Spleen (tissue), 7 donors: Measurements from ENCODE around the gene DNAAF5.

Source experiments
- CTCF ChIP-seq, 11 experiments: fragments of 200-600 bp in 7 of 11; fragments of 450-650 bp in 4 of 11; sonication (generic) in 4 of 11; IDR thresholded peaks in 8 of 11; conservative IDR thresholded peaks in 3 of 11; 1 replicate in 7 of 11; 2 replicates in 4 of 11; pipeline versions ENCODE4 v1.4.0 to v1.8.0; 2016 to 2021; ENCODE audit warnings: antibody characterized with exemption in 11 of 11, inconsistent platforms in 4 of 11, mild to moderate bottlenecking in 1 of 11
- POLR2A ChIP-seq, 3 donors: fragments of 450-650 bp; IDR thresholded peaks; one replicate each; pipeline ENCODE4 v1.5.1; 2017; ENCODE audit warnings: antibody characterized with exemption in 3 of 3, mild to moderate bottlenecking in 1 of 3
- POLR2AphosphoS5 ChIP-seq, 3 donors: sonication (generic); formaldehyde crosslinking; IDR thresholded peaks; one replicate each; pipeline ENCODE4 v1.5.1; 2017; ENCODE audit warnings: antibody characterized with exemption in 3 of 3
- donor health status: DM: no; HTN: no; CAD: no; lungs with moderate emphysema.
- donor health status: DM: no; HTN: no; CAD: no.
- donor health status: DM: no; HTN: no; CAD: no.

- TF ChIP-seq CTCF (IDR thresholded peaks at IDR 0.05 in 8 of 11, conservative IDR thresholded peaks at IDR 0.05 in 3 of 11) = no peak
- TF ChIP-seq POLR2A (IDR thresholded peaks at IDR 0.05) = no peak
- no peak for TF ChIP-seq POLR2AphosphoS5 (IDR thresholded peaks at IDR 0.05)
These were observed 45.5 kb downstream of the DNAAF5 start for GRCh38 chr7:772005-772294.
